Lung microvascular endothelial cell (primary cell): ENCODE measurements around the gene SLC5A4. TPM values are rescaled to one million over a fixed set of nuclear protein-coding genes. Genes with fewer than 3 reads are reported as not detected.

Source experiments
- DNase-seq, 2 donors: peaks; one replicate each; pipeline versions ENCODE4 v3.0.0 to v3.0.0-alpha.2; 2010; ENCODE audit warnings: low read depth in 2 of 2
- total RNA-seq: library from RNA; depleted of rRNA; stranded (reverse); fragments of >200 nt; gene quantifications from 2 replicates; pipeline ENCODE4 v1.2.1, GENCODE V29; 2014

Gene SLC5A4
- total RNA-seq, 1 donor from 2014 or later = 0.79 TPM

- DNase-seq = no peak
Measured at GRCh38 chr22:32233091-32233490, 22.1 kb downstream of the SLC5A4 start.

- DNase-seq = no peak
Measured at GRCh38 chr22:32232191-32232830, 22.8 kb downstream of the SLC5A4 start.

GRCh38 chr22:32226326-32227104 is 28.6 kb downstream of the SLC5A4 start:
- no peak for DNase-seq

- DNase-seq = peak in 1 of 2 donors; percentile 31
Measured at GRCh38 chr22:32222991-32223390, 32.2 kb downstream of the SLC5A4 start.

- no peak for DNase-seq
Measured at GRCh38 chr22:32219026-32219425, 36.1 kb downstream of the SLC5A4 start.

GRCh38 chr22:32218470-32218869 is 36.7 kb downstream of the SLC5A4 start:
- DNase-seq = no peak

GRCh38 chr22:32217465-32217864 is 37.7 kb downstream of the SLC5A4 start:
- DNase-seq = no peak

GRCh38 chr22:32216911-32217310 is 38.2 kb downstream of the SLC5A4 start:
- DNase-seq = no peak

GRCh38 chr22:32211011-32211410 is 44.1 kb downstream of the SLC5A4 start:
- no peak for DNase-seq

- no peak for DNase-seq
Measured at GRCh38 chr22:32208681-32209080, 46.5 kb downstream of the SLC5A4 start.

- DNase-seq = no peak
Measured at GRCh38 chr22:32207971-32208480, 47.1 kb downstream of the SLC5A4 start.

GRCh38 chr22:32206774-32207758 is 48.1 kb downstream of the SLC5A4 start:
- DNase-seq = peak; percentile 33 to 69

GRCh38 chr22:32205974-32206773 is 49.0 kb downstream of the SLC5A4 start:
- peak in 1 of 2 donors; percentile 13 for DNase-seq

- DNase-seq = peak; percentile 50 to 64
Measured at GRCh38 chr22:32204856-32205722, 50.1 kb downstream of the SLC5A4 start, which contains the start of gene RFPL2. RFPL2 (minus strand) TSS chr22:32205073; CDS start chr22:32202451, 2,622 bp downstream.

- no peak for DNase-seq
Measured at GRCh38 chr22:32204040-32204855, 50.9 kb downstream of the SLC5A4 start.

GRCh38 chr22:32203181-32204039 is 51.7 kb downstream of the SLC5A4 start:
- DNase-seq = no peak

- peak; percentile 53 to 76 for DNase-seq
Measured at GRCh38 chr22:32202539-32203180, 52.5 kb downstream of the SLC5A4 start.
